OCI-LY7 (cell line): ENCODE results near the gene ALPL.

Source experiments
- EZH2phosphoT487 ChIP-seq: fragments of 200-600 bp; sonication (generic); IDR thresholded peaks from 2 replicates; pipeline ENCODE4 v1.6.1; 2018; ENCODE audit warnings: low read depth, borderline replicate concordance, mild to moderate bottlenecking, mixed run types, antibody characterized with exemption, low read length, moderate library complexity, mixed read lengths
- TF ChIP-seq, protein P1 (sequence below): fragments of 200-600 bp; sonication (generic); conservative IDR thresholded peaks from 2 replicates; pipeline ENCODE4 v1.5.1; 2014; ENCODE audit warnings: mild to moderate bottlenecking, antibody characterized with exemption, low read length, moderate library complexity, mixed read lengths

GRCh38 chr1:21593231-21593630 lies 84.0 kb downstream of the ALPL start:
- TF ChIP-seq, protein P1, sequence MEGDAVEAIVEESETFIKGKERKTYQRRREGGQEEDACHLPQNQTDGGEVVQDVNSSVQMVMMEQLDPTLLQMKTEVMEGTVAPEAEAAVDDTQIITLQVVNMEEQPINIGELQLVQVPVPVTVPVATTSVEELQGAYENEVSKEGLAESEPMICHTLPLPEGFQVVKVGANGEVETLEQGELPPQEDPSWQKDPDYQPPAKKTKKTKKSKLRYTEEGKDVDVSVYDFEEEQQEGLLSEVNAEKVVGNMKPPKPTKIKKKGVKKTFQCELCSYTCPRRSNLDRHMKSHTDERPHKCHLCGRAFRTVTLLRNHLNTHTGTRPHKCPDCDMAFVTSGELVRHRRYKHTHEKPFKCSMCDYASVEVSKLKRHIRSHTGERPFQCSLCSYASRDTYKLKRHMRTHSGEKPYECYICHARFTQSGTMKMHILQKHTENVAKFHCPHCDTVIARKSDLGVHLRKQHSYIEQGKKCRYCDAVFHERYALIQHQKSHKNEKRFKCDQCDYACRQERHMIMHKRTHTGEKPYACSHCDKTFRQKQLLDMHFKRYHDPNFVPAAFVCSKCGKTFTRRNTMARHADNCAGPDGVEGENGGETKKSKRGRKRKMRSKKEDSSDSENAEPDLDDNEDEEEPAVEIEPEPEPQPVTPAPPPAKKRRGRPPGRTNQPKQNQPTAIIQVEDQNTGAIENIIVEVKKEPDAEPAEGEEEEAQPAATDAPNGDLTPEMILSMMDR = no peak
- no peak for TF ChIP-seq EZH2phosphoT487
